Stimulated activated CD8-positive, alpha-beta memory T cell treated with anti-CD3 and anti-CD28 coated beads, Interleukin-7, amount 100 ng/mL, for 4 hours (primary cell): Measurements from ENCODE around the gene VPS9D1.
"Not testable (repeated sequence)": the region's sequence is repeated elsewhere in the genome, so short reads cannot be mapped to it uniquely, and the experiment has no call there.

ENCODE experiments used
- DNase-seq, 2 donors: peaks; one replicate each; pipeline ENCODE4 v3.0.0-alpha.2; 2020; ENCODE audit warnings: low read depth in 2 of 2

The VPS9D1 gene

DNA sequence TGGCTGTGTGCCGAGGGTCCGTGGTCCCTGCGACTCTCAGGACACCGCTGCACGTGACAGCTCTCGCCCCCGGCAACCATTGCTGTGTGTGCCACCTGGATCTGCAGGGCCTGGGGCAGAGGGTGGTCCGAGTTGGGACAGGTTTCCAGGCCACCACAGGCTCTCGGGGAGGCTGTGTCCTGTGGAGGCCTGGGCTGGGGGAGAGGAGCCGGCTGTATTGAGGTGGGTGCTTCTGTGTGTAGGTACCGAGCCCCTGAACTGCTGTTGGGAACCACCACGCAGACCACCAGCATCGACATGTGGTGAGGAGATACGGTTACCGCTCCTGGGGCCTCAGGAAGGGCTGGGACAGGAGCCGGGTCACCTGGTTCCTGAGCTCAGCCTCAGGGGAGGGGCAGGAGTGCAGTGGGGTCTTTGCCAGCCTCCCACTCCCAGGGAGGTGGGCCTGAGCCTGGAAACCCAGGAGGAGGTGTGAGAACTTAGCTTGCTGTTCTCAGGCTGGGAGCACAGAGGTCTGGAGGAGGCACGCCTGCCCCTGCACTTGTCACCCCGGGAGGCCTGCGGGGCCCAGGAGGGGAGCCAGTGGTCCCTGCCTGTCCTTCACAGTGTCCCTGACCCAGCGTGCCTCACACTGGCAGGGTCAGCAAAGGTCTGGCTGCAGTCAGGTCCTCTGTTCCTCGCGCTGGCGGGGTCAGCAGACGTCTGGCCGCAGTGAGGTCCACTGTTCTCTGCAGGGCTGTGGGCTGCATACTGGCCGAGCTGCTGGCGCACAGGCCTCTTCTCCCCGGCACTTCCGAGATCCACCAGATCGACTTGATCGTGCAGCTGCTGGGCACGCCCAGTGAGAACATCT is 26.5 kb downstream of the VPS9D1 start:
- DNase-seq, result no peak

DNA sequence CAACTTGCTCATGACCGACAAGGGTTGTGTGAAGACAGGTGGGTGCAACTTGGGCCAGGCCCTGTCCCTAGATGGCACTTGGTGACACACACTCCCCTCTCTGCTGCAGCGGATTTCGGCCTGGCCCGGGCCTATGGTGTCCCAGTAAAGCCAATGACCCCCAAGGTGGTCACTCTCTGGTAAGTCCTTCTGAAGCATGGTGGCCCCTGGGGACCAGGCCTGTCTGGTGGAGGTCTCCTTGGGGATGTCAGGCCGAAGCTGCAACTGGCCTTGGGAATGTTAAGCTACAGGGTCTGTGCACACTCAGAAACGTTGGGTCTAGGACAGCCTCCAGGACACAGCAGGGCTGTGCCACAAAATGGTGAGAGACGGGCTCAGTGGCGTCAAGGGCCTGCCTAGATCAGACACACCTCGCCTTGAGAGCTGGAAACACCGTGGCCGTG is 27.4 kb downstream of the VPS9D1 start:
- no peak for DNase-seq

DNA sequence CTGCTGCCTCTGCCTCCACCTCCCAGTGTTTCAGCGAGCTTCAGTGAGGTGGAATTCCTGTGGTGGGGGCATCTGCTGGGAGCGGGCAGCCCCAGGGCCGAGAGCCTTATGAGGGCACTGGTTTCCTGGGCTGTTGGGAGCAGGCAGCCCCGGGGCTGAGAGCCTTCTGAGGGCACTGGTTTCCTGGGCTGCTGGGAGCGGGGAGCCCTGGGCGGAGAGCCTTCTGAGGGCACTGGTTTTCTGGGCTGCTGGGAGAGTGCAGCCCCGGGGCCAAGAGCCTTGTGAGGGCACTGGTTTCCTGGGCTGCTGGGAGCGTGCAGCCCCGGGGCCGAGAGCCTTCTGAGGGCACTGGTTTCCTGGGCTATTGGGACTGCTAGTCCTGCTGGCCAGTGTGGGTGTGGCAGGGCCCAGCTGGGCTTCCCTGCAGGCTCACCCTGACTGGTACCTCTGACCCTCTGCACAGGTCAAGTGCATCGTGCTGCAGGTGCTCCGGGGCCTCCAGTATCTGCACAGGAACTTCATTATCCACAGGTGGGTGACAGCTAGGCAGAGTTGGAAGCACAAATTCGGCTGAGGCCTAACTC is 28.6 kb downstream of the VPS9D1 start:
- no peak for DNase-seq

DNA sequence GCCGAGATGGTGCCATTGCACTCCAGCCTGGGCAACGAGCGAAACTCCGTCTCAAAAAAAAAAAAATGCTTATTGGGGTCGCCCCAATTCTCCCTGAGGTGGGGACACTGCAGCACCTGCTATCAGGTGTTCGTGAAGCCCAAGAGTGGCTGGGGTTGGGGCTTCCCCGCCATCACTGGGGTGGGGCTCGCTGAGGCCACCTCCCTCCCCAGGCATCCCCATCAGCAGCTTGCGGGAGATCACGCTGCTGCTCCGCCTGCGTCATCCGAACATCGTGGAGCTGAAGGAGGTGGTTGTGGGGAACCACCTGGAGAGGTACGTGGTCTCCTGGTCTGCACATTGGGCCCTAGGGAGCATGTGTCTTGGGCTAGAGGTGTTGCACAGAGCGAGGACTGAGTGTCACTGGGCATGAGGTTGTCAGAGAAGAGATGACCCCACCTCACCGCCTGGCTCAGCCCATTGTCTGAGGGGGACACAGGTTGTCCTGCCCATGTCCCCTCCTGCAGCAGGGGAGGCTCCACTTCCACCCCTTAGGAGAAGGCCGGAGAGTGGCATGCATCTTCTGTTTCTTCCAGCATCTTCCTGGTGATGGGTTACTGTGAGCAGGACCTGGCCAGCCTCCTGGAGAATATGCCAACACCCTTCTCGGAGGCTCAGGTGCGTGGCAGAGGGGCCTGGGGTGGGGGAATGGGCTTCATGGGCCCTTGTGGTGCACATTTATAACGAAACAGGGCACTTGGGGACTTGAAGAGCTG is 29.3 kb downstream of the VPS9D1 start:
- DNase-seq, result no peak

DNA sequence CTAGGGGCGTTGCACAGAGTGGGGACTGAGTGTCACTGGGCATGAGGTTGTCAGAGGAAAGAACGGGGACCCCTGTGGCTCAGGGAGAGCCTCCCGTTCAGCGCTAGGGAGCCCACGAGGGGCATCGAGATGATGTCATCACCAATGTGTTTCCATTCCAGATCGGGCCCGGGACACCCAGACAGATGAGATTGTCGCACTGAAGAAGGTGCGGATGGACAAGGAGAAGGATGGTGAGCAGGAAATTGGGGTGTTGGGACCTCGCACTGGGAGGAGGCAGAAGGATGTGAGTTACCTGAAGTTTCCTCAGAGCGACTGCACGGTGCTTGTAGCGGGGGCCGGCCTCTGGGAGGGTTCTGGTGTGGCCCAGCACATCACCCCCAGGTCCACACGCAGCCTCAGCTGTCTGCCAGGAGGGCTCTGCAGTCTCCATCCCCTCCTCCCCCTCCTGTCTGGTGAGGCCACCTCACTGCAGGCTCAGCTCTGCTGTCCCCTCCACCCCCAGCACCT is 30.3 kb downstream of the VPS9D1 start:
- no peak for DNase-seq

DNA sequence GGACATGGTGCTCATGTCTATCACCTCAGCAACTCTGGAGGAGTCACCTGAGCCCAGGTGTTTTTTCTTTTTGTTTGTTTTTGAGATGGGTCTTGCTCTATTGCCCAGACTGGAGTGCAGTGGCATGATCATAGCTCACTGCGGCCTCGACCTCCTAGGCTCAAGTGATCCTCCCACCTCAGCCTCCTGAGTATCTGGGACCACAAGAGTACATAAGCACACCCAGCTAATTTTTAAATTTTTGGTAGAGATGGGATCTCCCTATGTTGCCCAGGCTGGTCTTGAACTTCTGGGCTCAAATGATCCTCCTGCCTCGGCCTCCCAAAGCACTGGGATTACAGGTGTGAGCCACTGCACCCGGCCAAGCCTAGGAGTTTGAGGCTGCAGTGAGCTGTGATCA is 31.1 kb downstream of the VPS9D1 start:
- DNase-seq, result not testable (repeated sequence)

DNA sequence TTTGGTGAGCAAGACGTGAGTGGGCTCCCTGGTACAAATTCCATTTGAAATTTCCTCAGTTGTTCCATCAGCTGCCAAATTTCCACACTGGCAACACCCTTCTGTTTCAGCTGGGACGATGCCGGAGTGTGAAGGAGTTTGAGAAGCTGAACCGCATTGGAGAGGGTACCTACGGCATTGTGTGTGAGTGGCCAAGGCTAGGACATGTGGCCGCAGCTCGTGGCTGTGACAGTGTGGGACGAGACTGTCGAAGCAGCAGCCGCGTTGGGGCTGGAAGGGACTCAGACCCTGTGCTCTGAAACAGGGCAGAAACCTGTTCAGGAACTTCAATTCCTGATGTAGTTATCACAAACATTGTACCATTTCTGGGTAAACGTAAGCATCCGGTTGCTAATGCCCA is 31.6 kb downstream of the VPS9D1 start:
- DNase-seq, result no peak

DNA sequence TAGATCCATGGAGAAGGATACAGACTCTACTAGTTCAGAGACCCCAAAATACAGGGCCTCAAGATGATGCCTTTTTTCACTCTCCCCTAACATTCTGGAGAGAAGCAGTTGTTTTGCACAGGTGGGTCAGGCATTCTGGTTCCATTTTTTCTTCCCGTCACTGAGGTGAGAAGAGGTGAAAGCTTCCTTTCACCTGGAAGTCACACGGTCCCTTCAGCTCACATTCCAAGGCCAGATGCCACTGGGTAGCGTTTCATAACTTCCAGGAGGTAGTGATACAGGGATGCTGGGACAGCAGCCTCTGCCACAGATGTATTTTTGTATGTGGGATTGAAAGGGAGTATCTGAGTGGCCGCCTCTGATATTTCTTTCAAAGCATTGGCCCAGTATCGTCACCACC is 32.3 kb downstream of the VPS9D1 start:
- no peak for DNase-seq

DNA sequence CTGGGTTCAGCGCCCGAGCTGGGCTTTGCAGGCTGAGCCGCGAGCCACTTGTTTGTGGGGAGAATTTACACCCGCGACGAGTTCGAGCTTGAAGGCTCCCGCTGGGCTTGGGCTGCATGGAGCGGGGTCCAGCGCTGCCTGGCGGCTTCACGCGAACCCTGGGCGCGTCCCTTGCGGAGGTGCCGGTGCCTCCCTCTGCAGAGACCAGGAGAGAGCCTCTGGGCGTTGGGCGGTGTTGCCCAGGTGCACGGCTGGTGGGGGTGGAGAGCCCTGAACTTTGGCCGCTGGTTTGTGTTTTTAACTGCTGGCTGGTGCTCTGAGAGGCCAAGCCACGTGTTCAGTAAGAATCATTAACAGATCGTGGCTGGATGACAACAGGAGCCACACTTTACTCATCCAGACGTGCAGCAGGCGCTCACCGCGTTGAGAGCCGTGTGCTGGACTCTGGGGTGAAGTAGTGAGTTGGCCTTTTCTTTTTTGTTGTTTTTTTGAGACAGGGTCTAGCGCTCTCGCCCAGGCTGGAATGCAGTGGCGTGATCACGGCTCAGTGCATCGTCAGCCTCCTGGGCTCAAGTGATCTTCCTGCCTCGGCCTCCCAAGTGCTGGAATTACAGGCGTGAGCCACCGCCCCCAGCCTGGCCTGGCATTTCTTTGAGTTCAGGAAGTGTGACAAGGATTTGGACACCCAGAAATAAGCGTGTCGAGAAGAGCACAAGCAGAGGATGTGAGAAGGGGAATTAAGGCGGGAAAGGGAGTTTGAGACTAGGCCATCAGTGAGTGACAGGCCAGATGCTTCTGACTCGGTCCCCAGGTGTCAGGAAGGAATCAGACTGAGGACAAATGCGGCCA is 33.4 kb downstream of the VPS9D1 start:
- no peak for DNase-seq

DNA sequence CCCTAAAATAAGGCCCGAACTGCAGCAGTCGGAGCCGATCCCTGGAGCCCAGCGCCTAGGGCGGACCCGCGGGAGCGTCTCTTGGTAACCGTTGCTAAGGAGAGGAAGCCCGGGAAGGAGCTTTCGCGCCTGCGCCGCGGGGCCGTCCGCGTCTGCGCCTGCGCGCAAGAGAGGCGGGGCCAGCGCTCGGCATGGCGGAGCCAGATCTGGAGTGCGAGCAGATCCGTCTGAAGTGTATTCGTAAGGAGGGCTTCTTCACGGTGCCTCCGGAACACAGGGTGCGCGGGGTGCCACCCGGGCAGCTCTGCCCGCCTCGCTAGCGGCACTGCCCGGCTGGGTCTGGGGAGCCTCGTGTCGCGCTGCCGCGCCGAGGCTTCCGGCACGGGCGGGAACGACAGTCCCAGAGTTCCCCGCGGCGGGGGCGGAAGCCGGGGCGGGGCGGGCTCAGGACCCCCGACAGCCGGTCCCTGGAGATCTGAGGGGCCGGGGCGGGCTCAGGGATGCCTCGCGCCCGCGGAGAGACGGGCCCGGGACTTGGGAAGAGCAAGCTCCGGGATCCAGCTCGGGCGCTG is 34.1 kb downstream of the VPS9D1 start, which contains the start of gene CDK10:
Gene CDK10 (plus strand): TSS at position 170 of the 572 bp plus-strand sequence. CDS start 22 bp downstream, at position 192.
- DNase-seq, result peak; percentile 72 to 80

DNA sequence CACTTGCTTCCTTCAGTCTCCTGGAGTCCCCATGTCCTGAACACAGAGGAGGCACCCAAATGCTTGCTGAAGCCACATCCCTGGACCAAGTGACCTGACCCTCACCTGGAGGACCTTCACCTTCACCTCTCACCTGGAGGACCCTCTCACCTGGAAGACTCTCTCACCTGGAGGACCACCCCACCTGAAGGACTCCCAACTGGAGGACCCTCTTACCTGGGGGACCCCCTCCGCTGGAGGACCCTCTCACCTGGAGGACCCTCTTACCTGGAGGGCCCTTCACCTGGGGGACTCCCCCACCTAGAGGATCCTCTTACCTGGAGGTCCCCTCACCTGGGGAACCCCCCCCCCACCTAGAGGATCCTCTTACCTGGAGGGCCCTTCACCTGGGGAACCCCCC is 34.8 kb downstream of the VPS9D1 start:
- no peak for DNase-seq

DNA sequence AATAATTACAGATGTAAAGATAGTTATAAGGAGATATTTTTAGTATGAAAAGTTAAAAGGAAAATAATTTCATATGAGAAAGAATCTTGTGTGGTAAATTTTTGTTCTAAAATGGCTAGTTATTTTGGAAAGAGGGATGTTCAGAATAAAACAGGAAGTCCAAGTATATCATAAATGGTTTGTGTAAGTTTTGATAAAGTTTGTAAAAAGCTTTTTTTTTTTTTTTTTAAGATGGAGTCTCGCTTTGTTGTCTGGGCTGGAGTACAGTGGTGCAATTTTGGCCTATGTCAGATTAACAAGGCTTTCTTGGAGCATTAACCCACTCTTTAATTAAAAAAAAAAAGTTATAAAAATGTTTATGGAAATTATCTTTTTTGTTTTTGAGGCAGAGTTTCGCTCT is 42.4 kb downstream of the VPS9D1 start:
- DNase-seq, result no peak

DNA sequence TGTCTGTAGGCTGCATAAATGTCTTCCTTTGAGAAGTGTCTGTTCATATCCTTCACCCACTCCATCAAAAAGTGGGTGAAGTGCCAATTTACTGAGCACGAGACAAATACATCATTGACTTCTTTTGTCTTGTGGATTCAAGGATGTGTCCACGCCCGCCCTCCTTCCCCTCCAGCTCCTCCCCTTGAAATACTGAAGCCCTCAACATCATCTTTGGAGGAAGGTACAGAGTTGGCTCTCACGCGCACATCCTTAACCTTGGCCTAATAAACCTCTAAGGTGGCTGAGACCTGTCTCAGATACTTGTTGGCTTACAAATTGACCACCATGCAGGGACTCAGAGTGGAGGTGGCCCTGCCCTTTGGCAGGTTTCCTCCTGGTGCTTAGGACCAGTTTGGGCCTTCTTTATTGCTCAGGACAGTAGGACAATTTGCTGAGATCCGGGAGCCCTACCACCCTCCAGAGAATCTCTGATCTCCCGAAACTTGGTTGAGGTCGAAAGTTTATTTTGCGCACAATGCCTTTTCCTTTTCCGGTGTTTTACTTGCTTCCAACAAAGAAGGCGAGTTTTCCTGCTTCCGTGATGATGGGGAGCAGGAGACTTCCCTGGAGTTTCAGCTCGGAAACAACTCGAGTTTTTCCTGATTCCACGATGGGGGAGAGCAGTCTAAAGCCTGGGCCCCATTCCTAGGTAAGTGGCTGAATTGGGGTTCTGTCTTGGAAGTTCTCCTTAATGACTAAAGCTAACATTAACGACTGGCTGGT is 48.3 kb downstream of the VPS9D1 start:
- DNase-seq, result no peak

DNA sequence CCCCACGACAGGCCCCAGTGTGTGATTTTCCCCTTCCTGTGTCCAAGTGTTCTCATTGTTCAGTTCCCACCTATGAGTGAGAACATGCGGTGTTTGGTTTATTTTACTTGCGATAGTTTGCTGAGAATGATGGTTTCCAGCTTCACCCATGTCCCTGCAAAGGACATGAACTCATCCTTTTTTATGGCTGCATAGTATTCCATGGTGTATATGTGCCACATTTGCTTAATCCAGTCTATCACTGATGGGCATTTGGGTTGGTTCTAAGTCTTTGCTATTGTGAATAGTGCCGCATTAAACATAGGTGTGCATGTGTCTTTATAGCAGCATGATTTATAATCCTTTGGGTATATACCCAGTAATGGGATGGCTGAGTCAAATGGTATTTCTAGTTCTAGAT is 49.1 kb downstream of the VPS9D1 start:
- DNase-seq, result not testable (repeated sequence)

DNA sequence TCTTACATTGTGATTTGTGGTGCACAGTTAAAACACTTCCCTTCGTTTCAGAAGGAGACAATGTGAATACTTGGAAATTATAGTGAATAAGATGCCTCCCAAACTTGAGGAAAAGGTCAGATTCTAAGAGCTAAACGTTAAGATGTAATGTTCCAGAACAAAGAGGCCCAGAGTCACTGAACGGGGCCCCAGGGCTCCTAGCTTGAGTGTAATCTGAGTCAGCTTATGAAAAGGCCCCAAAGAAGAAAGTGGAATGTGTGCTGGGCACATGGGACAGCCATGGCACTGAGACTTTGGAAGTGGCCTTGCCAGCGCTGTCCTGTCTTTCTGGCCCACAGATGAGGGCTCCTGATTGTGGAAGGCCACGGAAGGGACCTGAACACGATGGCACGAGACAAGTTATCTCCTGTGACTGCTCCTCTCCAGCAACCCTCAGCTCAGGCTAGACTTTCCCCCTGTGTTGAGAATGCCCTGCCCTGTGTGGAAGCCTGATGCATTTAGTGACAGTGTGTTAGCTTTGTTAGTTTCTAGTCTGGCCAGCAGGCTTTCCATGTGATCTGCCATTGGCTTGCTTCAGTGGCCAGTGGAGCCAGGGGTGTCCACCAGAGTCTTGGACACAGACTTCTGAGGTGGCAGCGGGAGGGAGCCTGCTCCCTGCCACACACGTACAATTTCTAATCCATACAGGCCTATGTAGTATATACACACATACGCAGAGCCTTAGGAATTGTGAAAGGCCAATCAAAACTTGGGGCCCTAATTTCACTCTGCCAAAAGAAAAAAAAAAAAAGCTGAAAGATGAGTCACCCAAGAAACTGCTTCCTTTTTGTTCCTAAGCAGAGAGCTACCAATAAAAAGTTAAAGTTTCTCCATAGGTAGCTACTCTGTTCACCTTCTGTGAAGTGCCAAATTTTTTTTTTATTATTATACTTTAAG is 49.9 kb downstream of the VPS9D1 start:
- no peak for DNase-seq

DNA sequence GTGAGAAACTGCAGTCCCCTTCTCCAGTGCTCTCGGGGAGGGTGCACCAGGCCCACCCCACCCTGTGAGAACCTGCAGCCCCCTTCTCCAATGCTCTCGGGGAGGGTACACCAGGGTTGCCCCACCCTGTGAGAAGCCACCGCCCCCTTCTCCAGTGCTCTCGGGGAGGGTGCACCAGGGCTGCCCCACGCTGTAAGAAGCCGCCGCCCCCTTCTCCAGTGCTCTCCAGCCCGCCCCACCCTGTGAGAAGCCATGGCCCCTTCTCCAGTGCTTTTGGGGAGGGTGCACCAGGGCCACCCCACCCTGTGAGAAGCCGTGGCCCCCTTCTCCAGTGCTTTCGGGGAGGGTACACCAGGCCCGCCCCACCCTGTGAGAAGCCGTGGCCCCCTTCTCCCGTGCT is 50.9 kb downstream of the VPS9D1 start:
- no peak for DNase-seq

DNA sequence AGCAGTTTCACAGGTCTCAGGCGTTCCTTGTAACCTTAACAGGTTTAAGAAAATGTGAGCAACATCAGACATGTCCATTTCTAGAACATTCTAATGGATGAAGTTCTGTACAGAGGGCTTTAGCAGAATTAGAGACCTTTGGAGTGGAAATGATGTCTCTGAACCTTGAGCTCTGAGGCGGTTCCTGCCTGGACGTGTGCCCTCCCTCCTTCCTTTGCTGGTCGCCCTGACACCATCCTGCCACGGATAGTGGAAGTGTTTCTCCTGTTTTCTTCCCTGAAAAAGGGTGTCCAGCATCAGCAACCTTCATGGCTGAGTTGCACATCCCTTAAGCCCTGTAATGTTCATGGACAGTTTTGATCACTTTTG is 51.9 kb downstream of the VPS9D1 start:
- no peak for DNase-seq

DNA sequence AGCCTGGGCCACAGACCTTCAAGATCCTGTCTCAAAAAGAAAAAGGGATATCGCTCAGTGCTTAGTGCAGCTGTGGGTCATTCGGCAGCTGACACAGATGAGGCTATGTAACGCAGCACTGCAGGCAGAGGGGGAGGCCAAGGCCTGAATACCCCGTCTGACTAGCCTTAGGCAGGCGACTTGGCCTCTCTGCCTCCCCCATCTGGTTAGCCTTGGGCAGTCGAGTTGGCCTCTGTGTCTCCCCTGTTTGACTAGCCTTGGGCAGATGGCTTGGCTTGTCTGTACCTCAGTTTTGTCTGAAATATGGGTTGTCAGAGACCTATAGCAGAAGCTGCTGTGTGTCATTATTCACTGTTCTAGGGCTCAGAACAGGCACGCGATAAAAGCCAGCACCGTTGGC is 53.1 kb downstream of the VPS9D1 start:
- DNase-seq, result no peak

DNA sequence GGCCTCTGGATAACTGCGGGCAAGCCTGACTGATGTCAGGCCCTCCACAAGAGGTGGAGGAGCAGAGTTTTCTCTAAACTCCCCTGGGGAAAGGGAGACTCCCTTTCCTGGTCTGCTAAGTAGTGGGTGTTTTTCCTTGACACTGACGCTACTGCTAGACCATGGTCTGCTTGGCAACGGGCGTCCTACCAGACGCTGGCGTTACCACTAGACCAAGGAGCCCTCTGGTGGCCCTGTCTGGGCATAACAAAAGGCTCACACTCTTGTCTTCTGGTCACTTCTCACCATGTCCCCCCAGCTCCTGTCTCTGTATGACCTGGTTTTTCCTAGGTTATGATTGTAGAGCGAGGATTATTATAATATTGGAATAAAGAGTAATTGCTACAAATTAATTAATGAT is 53.7 kb downstream of the VPS9D1 start:
- not testable (repeated sequence) for DNase-seq
